Thyroid gland (tissue), 4 donors: ENCODE results near the gene TXNDC15. TPM values are rescaled to one million over a fixed set of nuclear protein-coding genes. Genes with fewer than 3 reads are reported as not detected.
"Not testable (repeated sequence)": the region's sequence is repeated elsewhere in the genome, so short reads cannot be mapped to it uniquely, and the experiment has no call there.

Source experiments
- DNase-seq, 2 donors: peaks; one replicate each; pipeline ENCODE4 v3.0.0-alpha.2; 2019
- H3K27ac ChIP-seq, 3 donors: fragments of 200-600 bp; sonication (generic); 1 replicate in 2 of 3; 2 replicates in 1 of 3; pipeline ENCODE4 v1.5.1; 2016 to 2019; ENCODE audit warnings: mild to moderate bottlenecking in 1 of 3, moderate library complexity in 1 of 3
- H3K27me3 ChIP-seq: fragments of 200-600 bp; sonication (generic); one replicate; pipeline ENCODE4 v1.5.1; 2019
- H3K36me3 ChIP-seq, 2 donors: fragments of 200-600 bp; sonication (generic); one replicate each; pipeline ENCODE4 v1.5.1; 2016 to 2019
- H3K4me1 ChIP-seq, 2 donors: fragments of 200-600 bp; sonication (generic); one replicate each; pipeline ENCODE4 v1.5.1; 2017 to 2019
- H3K4me3 ChIP-seq, 3 donors: fragments of 200-600 bp; sonication (generic); replicated peaks in 1 of 3; 1 replicate in 2 of 3; 2 replicates in 1 of 3; pipeline ENCODE4 v1.5.1; 2016; ENCODE audit warnings: mild to moderate bottlenecking in 1 of 3
- H3K9me3 ChIP-seq: fragments of 200-600 bp; sonication (generic); one replicate; pipeline ENCODE4 v1.5.1; 2017
- CTCF ChIP-seq, 6 experiments: fragments of 200-600 bp in 3 of 6; fragments of 450-650 bp in 3 of 6; sonication (generic) in 3 of 6; IDR thresholded peaks; one replicate each; pipeline ENCODE4 v1.5.1; 2016 to 2019; ENCODE audit warnings: antibody characterized with exemption in 6 of 6, mild to moderate bottlenecking in 2 of 6, inconsistent platforms in 1 of 6, moderate library complexity in 1 of 6
- POLR2A ChIP-seq, 2 donors: fragments of 450-650 bp; IDR thresholded peaks; one replicate each; pipeline ENCODE4 v1.6.1; 2017; ENCODE audit warnings: antibody characterized with exemption in 2 of 2, mild to moderate bottlenecking in 2 of 2, moderate library complexity in 1 of 2
- WGBS, 2 donors: methylation state at CpG; one replicate each; pipeline ENCODE4 v1.1.5; 2017; 5-methylcytosine and 5-hydroxymethylcytosine counted together
- intact Hi-C: fragments of 100-400 bp; cut with DNase I; formaldehyde crosslinking; loops from one replicate; pipeline ENCODE4 v1.15.1; 2023
- total RNA-seq, 4 donors: library from RNA; depleted of rRNA; stranded (reverse); fragments of >200 nt; gene quantifications; one replicate each; pipeline ENCODE4 v1.2.3, GENCODE V29; 2016

The TXNDC15 gene
- total RNA-seq, 4 donors from 2014 or later, result 133 to 183 (median 153) TPM

- DNase-seq, result peak; percentile 44 to 47
- 90 to 93% methylated on average over 3 of the region's 3 CpGs for WGBS, 2 donors
- Histone ChIP-seq H3K4me3 (no peak overlapping the region), H3K4me1 (peaks cover 33 to 66% of the 10 kb centered on the region in 2 donors), H3K27ac (peak overlapping the region in 1 of 3 donors; percentile 24), H3K36me3 (no peaks in the 10 kb centered on the region), H3K9me3 (no peaks in the 10 kb centered on the region), H3K27me3 (no peaks in the 10 kb centered on the region)
- intact Hi-C loops, result no loop called here
- TF ChIP-seq POLR2A (IDR thresholded peaks at IDR 0.05) (no peak), CTCF (IDR thresholded peaks at IDR 0.05) (no peak)
Measured at GRCh38 chr5:134878403-134878802, 4.2 kb downstream of the TXNDC15 start.

DNA sequence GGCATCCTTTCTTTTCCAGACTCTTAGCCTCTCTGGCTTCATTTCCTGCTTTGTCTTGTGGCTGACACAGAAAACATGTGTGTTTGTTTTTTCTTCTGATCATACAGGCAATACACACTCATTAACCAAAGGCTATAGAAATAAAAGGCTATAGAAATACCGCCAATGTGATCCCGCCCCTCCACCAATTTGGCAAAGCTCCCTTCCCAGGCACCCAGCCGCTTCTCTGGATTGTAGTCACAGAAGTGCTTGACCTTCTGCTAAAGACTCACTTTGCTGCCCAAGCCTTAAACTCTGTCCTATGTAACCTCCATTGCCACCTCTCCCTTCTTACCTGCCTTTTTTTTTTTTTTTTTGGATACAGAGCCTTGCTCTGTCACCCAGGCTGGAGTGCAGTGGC is 5.3 kb downstream of the TXNDC15 start:
- H3K36me3 ChIP-seq, result no peaks in the 10 kb centered on the region
- H3K27ac ChIP-seq, result peak overlapping the region; percentile 70 to 79 (median 77)
- intact Hi-C loops, result no loop called here
- peaks cover 34 to 64% of the 10 kb centered on the region in 2 donors for H3K4me1 ChIP-seq
- H3K9me3 ChIP-seq, result no peaks in the 10 kb centered on the region
- 17 to 42% methylated on average over 3 of the region's 3 CpGs for WGBS, 2 donors
- no peaks in the 10 kb centered on the region for H3K27me3 ChIP-seq
- TF ChIP-seq CTCF (IDR thresholded peaks at IDR 0.05), result no peak
- TF ChIP-seq POLR2A (IDR thresholded peaks at IDR 0.05), result no peak
- H3K4me3 ChIP-seq, result no peak overlapping the region
- DNase-seq, result peak; percentile 71 to 72

GRCh38 chr5:134880937-134881336 is 6.8 kb downstream of the TXNDC15 start:
- H3K4me3 ChIP-seq, DNase-seq, H3K27me3 ChIP-seq, H3K36me3 ChIP-seq, H3K9me3 ChIP-seq, intact Hi-C loops: not testable (repeated sequence)
- H3K4me1 ChIP-seq, result peaks cover 35 to 55% of the 10 kb centered on the region in 2 donors
- peak overlapping the region; percentile 70 to 79 (median 77) for H3K27ac ChIP-seq
- 32 to 44% methylated on average over 2 of the region's 3 CpGs for WGBS, 2 donors

DNA sequence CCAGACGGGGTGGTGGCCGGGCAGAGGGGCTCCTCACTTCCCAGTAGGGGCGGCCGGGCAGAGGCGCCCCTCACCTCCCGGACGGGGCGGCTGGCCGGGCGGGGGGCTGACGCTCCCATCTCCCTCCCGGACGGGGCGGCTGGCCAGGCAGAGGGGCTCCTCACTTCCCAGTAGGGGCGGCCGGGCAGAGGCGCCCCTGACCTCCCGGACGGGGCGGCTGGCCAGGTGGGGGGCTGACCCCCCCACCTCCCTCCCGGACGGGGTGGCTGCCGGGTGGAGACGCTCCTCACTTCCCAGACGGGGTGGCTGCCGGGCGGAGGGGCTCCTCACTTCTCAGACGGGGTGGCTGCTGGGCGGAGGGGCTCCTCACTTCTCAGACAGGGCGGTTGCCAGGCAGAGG is 7.5 kb downstream of the TXNDC15 start:
- DNase-seq, H3K27me3 ChIP-seq, H3K4me3 ChIP-seq, H3K9me3 ChIP-seq, intact Hi-C loops, H3K36me3 ChIP-seq: not testable (repeated sequence)
- peak overlapping the region in 2 of 3 donors; percentile 36 to 58 for H3K27ac ChIP-seq
- WGBS, 2 donors, result no CpG with 5 or more reads among the region's 30 CpGs
- H3K4me1 ChIP-seq, result peaks cover 33 to 54% of the 10 kb centered on the region in 2 donors

DNA sequence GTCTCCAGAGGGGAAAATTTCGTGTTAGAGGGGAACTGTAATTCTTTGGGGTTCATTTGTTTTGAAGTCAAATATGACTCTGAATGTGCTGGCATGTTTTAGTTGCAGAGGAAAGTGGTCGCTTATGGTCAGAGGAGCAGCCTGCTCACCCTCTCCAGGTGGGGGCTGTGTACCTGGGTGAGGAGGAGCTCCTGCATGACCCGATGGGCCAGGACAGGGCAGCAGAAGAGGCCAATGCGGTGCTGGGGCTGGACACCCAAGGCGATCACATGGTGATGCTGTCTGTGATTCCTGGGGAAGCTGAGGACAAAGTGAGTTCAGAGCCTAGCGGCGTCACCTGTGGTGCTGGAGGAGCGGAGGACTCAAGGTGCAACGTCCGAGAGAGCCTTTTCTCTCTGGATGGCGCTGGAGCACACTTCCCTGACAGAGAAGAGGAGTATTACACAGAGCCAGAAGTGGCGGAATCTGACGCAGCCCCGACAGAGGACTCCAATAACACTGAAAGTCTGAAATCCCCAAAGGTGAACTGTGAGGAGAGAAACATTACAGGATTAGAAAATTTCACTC is 13.5 kb downstream of the TXNDC15 start:
- WGBS, 2 donors, result 89 to 90% methylated on average over 14 of the region's 14 CpGs
- DNase-seq, result no peak
- Histone ChIP-seq H3K9me3 (no peaks in the 10 kb centered on the region), H3K4me1 (peaks cover 11 to 16% of the 10 kb centered on the region in 2 donors), H3K27ac (no peak overlapping the region), H3K36me3 (peaks cover 4 to 6% of the 10 kb centered on the region in 2 donors), H3K4me3 (no peak overlapping the region), H3K27me3 (no peaks in the 10 kb centered on the region)
- TF ChIP-seq POLR2A (IDR thresholded peaks at IDR 0.05), result no peak
- no peak for TF ChIP-seq CTCF (IDR thresholded peaks at IDR 0.05)
- intact Hi-C loops, result no loop called here

DNA sequence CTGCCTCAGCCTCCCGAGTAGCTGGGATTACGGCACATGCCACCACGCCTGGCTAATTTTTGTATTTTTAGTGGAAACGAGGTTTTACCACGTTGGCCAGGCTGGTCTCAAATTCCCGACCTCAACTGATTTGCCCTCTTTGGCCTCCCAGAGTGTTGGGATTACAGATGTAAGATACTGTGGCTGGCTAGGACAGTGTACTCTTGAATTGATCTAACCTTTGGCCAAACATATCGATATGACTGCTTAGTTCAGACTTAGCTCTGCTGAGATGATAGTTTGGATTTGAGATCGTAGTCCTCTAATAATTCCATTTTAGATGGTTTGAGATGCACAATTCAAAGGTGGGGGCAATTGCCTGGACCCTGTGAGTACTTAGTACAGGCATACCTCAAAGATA is 15.2 kb downstream of the TXNDC15 start:
- WGBS, 2 donors, result 89 to 92% methylated on average over 8 of the region's 8 CpGs
- Histone ChIP-seq H3K36me3 (peaks cover 4 to 6% of the 10 kb centered on the region in 2 donors), H3K4me1 (peaks cover 8 to 11% of the 10 kb centered on the region in 2 donors), H3K9me3 (no peaks in the 10 kb centered on the region), H3K4me3 (no peak overlapping the region), H3K27me3 (no peaks in the 10 kb centered on the region), H3K27ac (peak overlapping the region in 1 of 3 donors; percentile 5)
- no peak for TF ChIP-seq POLR2A (IDR thresholded peaks at IDR 0.05)
- no peak for TF ChIP-seq CTCF (IDR thresholded peaks at IDR 0.05)
- intact Hi-C loops, result no loop called here
- DNase-seq, result no peak
